ENCODE data around the gene KCNN1. TPM values are rescaled to one million over a fixed set of nuclear protein-coding genes. Genes with fewer than 3 reads are reported as not detected.

Gene KCNN1
- total and polyA plus RNA-seq, 2 of the 13 experiments (the other 11 are each of a cell fraction or from before 2014, with no cell fraction given) = 0.04 TPM; not detected in 1

DNA sequence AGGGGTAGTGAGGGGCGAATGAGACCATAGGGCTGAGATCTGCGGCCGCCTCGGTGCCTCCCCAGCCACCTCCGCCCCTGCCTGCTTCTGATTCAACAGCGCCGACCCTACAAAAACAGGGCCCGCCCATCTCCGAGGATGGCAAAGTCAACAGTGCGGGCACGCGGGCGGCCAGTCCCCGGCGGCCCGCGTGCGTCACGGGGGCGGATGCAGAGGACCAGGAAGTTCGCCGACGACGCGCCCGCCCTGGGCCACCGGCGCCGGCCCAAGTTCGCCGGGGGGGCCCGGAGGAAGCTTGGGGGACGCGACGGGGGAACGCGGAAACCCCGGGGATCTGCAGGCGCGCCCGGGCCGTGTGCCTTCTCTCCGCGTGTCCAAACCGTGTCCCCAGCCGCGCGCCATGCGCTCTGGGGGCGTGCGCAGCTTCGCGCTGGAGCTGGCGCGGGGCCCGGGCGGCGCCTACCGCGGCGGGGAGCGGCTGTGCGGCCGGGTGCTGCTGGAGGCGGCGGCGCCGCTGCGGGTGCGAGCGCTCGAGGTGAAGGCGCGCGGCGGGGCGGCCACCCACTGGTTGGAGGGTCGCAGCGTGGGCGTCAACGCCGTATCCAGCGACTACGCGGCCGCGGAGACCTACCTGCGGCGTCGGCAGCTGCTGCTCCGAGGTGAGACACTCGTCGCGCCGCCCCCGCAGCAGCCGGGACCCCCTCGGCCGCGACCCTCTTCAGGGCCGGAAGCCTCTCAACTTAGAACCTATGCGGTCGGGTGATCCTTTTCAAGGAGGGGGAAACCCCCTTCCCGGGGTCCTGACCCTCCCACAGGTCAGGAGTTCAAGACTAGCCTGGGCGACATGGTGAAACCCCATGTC is 34.2 kb downstream of the KCNN1 start (continued):
- TF ChIP-seq, protein P1, sequence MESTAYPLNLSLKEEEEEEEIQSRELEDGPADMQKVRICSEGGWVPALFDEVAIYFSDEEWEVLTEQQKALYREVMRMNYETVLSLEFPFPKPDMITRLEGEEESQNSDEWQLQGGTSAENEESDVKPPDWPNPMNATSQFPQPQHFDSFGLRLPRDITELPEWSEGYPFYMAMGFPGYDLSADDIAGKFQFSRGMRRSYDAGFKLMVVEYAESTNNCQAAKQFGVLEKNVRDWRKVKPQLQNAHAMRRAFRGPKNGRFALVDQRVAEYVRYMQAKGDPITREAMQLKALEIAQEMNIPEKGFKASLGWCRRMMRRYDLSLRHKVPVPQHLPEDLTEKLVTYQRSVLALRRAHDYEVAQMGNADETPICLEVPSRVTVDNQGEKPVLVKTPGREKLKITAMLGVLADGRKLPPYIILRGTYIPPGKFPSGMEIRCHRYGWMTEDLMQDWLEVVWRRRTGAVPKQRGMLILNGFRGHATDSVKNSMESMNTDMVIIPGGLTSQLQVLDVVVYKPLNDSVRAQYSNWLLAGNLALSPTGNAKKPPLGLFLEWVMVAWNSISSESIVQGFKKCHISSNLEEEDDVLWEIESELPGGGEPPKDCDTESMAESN (CRISPR knock-in tag; conservative IDR thresholded peaks at IDR 0.05) = no peak; the same call in 1 of the 2 replicates
- TF ChIP-seq NCOA2 (CRISPR knock-in tag; IDR thresholded peaks at IDR 0.05) (peak; percentile 13; the same call in 1 of the 2 replicates), ARNT2 (CRISPR knock-in tag; IDR thresholded peaks at IDR 0.05; ENCODE audit: low read depth) (peak; percentile 90), ARID2 (CRISPR knock-in tag; IDR thresholded peaks at IDR 0.05; ENCODE audit: borderline replicate concordance) (peak; percentile 95), MTA1 (CRISPR knock-in tag; IDR thresholded peaks at IDR 0.05; ENCODE audit: borderline replicate concordance) (no peak), RFX3 (CRISPR knock-in tag; IDR thresholded peaks at IDR 0.05) (no peak), RARG (CRISPR knock-in tag; IDR thresholded peaks at IDR 0.05; ENCODE audit: low read depth) (no peak), BCL6 (CRISPR knock-in tag; IDR thresholded peaks at IDR 0.05) (peak; percentile 10; the same call in 1 of the 2 replicates), KDM5B (CRISPR knock-in tag; IDR thresholded peaks at IDR 0.05; ENCODE audit: borderline replicate concordance) (peak; percentile 87; the same call in 1 of the 2 replicates), ZNF235 (CRISPR knock-in tag; IDR thresholded peaks at IDR 0.05; ENCODE audit: borderline replicate concordance) (no peak), REXO4 (CRISPR knock-in tag; IDR thresholded peaks at IDR 0.05; ENCODE audit: borderline replicate concordance) (no peak), ZNF777 (CRISPR knock-in tag; IDR thresholded peaks at IDR 0.05) (peak; percentile 97), ZBTB8A (CRISPR knock-in tag; IDR thresholded peaks at IDR 0.05; ENCODE audit: borderline replicate concordance, low read depth) (no peak), ELF4 (CRISPR knock-in tag; IDR thresholded peaks at IDR 0.05; ENCODE audit: borderline replicate concordance) (peak; percentile 75; the same call in 1 of the 2 replicates), RFX5 (IDR thresholded peaks at IDR 0.05; ENCODE audit: low read depth, low read length) (no peak), ATF7 (IDR thresholded peaks at IDR 0.05) (no peak), ATF7 (CRISPR knock-in tag; IDR thresholded peaks at IDR 0.05) (no peak)
- TF ChIP-seq, protein P2, sequence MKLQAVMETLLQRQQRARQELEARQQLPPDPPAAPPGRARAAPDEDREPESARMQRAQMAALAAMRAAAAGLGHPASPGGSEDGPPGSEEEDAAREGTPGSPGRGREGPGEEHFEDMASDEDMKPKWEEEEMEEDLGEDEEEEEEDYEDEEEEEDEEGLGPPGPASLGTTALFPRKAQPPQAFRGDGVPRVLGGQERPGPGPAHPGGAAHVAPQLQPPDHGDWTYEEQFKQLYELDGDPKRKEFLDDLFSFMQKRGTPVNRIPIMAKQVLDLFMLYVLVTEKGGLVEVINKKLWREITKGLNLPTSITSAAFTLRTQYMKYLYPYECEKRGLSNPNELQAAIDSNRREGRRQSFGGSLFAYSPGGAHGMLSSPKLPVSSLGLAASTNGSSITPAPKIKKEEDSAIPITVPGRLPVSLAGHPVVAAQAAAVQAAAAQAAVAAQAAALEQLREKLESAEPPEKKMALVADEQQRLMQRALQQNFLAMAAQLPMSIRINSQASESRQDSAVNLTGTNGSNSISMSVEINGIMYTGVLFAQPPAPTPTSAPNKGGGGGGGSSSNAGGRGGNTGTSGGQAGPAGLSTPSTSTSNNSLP (IDR thresholded peaks at IDR 0.05; ENCODE audit: low read depth, low read length) = no peak
- TF ChIP-seq, protein P3, sequence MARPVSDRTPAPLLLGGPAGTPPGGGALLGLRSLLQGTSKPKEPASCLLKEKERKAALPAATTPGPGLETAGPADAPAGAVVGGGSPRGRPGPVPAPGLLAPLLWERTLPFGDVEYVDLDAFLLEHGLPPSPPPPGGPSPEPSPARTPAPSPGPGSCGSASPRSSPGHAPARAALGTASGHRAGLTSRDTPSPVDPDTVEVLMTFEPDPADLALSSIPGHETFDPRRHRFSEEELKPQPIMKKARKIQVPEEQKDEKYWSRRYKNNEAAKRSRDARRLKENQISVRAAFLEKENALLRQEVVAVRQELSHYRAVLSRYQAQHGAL (CRISPR knock-in tag; IDR thresholded peaks at IDR 0.05; ENCODE audit: not compliant biosample characterization) = no peak
- TF ChIP-seq, protein P4, sequence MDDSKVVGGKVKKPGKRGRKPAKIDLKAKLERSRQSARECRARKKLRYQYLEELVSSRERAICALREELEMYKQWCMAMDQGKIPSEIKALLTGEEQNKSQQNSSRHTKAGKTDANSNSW (CRISPR knock-in tag; IDR thresholded peaks at IDR 0.05; ENCODE audit: borderline replicate concordance) = peak; percentile 38; the same call in 1 of the 2 replicates
- TF ChIP-seq, protein P5, sequence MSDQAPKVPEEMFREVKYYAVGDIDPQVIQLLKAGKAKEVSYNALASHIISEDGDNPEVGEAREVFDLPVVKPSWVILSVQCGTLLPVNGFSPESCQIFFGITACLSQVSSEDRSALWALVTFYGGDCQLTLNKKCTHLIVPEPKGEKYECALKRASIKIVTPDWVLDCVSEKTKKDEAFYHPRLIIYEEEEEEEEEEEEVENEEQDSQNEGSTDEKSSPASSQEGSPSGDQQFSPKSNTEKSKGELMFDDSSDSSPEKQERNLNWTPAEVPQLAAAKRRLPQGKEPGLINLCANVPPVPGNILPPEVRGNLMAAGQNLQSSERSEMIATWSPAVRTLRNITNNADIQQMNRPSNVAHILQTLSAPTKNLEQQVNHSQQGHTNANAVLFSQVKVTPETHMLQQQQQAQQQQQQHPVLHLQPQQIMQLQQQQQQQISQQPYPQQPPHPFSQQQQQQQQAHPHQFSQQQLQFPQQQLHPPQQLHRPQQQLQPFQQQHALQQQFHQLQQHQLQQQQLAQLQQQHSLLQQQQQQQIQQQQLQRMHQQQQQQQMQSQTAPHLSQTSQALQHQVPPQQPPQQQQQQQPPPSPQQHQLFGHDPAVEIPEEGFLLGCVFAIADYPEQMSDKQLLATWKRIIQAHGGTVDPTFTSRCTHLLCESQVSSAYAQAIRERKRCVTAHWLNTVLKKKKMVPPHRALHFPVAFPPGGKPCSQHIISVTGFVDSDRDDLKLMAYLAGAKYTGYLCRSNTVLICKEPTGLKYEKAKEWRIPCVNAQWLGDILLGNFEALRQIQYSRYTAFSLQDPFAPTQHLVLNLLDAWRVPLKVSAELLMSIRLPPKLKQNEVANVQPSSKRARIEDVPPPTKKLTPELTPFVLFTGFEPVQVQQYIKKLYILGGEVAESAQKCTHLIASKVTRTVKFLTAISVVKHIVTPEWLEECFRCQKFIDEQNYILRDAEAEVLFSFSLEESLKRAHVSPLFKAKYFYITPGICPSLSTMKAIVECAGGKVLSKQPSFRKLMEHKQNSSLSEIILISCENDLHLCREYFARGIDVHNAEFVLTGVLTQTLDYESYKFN (CRISPR knock-in tag; conservative IDR thresholded peaks at IDR 0.05) = no peak
